IPS-15b (cell line): ENCODE data around the gene OTX2.

Experiments used
- H3K27me3 ChIP-seq: one replicate; pipeline ENCODE4 v1.6.1; 2013; ENCODE audit warnings: low read length; ENCODE audit not compliant: control insufficient read depth, insufficient read depth
- H3K36me3 ChIP-seq: one replicate; pipeline ENCODE4 v1.6.1; 2013; ENCODE audit warnings: low read length; ENCODE audit not compliant: control insufficient read depth, insufficient read depth
- H3K4me1 ChIP-seq: one replicate; pipeline ENCODE4 v1.6.1; 2013; ENCODE audit warnings: mild to moderate bottlenecking, low read length; ENCODE audit not compliant: control insufficient read depth, insufficient read depth
- H3K4me3 ChIP-seq: one replicate; pipeline ENCODE4 v1.5.1; 2013; ENCODE audit warnings: low read depth, low read length
- H3K9ac ChIP-seq: one replicate; pipeline ENCODE4 v1.6.1; 2013; ENCODE audit warnings: low read depth, mild to moderate bottlenecking, low read length
- H3K9me3 ChIP-seq: one replicate; pipeline ENCODE4 v1.6.1; 2013; ENCODE audit warnings: mild to moderate bottlenecking, low read length; ENCODE audit not compliant: control insufficient read depth, insufficient read depth

Gene OTX2

GRCh38 chr14:56821805-56822610, 11.7 kb upstream of the OTX2 start:
- Histone ChIP-seq H3K9ac (no peak overlapping the region), H3K27me3 (peaks cover 56% of the 10 kb centered on the region), H3K4me1 (peaks cover 5% of the 10 kb centered on the region), H3K4me3 (no peak overlapping the region), H3K9me3 (no peaks in the 10 kb centered on the region), H3K36me3 (no peaks in the 10 kb centered on the region)

GRCh38 chr14:56821177-56821576, 10.9 kb upstream of the OTX2 start:
- Histone ChIP-seq H3K4me3 (no peak overlapping the region), H3K36me3 (no peaks in the 10 kb centered on the region), H3K9ac (no peak overlapping the region), H3K9me3 (no peaks in the 10 kb centered on the region), H3K27me3 (peaks cover 65% of the 10 kb centered on the region), H3K4me1 (peaks cover 7% of the 10 kb centered on the region)

- peak overlapping the region; percentile 55 for H3K4me3 ChIP-seq
- peaks cover 24% of the 10 kb centered on the region for H3K4me1 ChIP-seq
- H3K9ac ChIP-seq: no peak overlapping the region
- peaks cover 88% of the 10 kb centered on the region for H3K27me3 ChIP-seq
- no peaks in the 10 kb centered on the region for H3K36me3 ChIP-seq
- no peaks in the 10 kb centered on the region for H3K9me3 ChIP-seq
These were observed 7.2 kb upstream of the OTX2 start for GRCh38 chr14:56817396-56817921.

- H3K36me3 ChIP-seq: no peaks in the 10 kb centered on the region
- no peaks in the 10 kb centered on the region for H3K9me3 ChIP-seq
- H3K27me3 ChIP-seq: peaks cover 92% of the 10 kb centered on the region
- H3K9ac ChIP-seq: no peak overlapping the region
- H3K4me1 ChIP-seq: peaks cover 26% of the 10 kb centered on the region
- peak overlapping the region; percentile 55 for H3K4me3 ChIP-seq
These were observed 6.5 kb upstream of the OTX2 start for GRCh38 chr14:56816574-56817391.

- peaks cover 30% of the 10 kb centered on the region for H3K4me1 ChIP-seq
- H3K4me3 ChIP-seq: no peak overlapping the region
- peaks cover 91% of the 10 kb centered on the region for H3K27me3 ChIP-seq
- H3K36me3 ChIP-seq: no peaks in the 10 kb centered on the region
- H3K9me3 ChIP-seq: no peaks in the 10 kb centered on the region
- H3K9ac ChIP-seq: no peak overlapping the region
These were observed 5.5 kb upstream of the OTX2 start for GRCh38 chr14:56815745-56816144.

GRCh38 chr14:56814969-56815700, 4.9 kb upstream of the OTX2 start:
- H3K36me3 ChIP-seq: no peaks in the 10 kb centered on the region
- no peaks in the 10 kb centered on the region for H3K9me3 ChIP-seq
- H3K4me3 ChIP-seq: no peak overlapping the region
- H3K4me1 ChIP-seq: peaks cover 33% of the 10 kb centered on the region
- H3K9ac ChIP-seq: no peak overlapping the region
- peaks cover 91% of the 10 kb centered on the region for H3K27me3 ChIP-seq

GRCh38 chr14:56814519-56814959, 4.3 kb upstream of the OTX2 start:
- H3K36me3 ChIP-seq: no peaks in the 10 kb centered on the region
- peaks cover 33% of the 10 kb centered on the region for H3K4me1 ChIP-seq
- peaks cover 91% of the 10 kb centered on the region for H3K27me3 ChIP-seq
- no peaks in the 10 kb centered on the region for H3K9me3 ChIP-seq
- no peak overlapping the region for H3K9ac ChIP-seq
- H3K4me3 ChIP-seq: peak overlapping the region; percentile 15

- Histone ChIP-seq H3K4me1 (peaks cover 32% of the 10 kb centered on the region), H3K9ac (no peak overlapping the region), H3K4me3 (no peak overlapping the region), H3K27me3 (peaks cover 91% of the 10 kb centered on the region), H3K9me3 (no peaks in the 10 kb centered on the region), H3K36me3 (no peaks in the 10 kb centered on the region)
These were observed 2.9 kb upstream of the OTX2 start for GRCh38 chr14:56813143-56813551.

GRCh38 chr14:56812364-56813141, 2.3 kb upstream of the OTX2 start:
- Histone ChIP-seq H3K27me3 (peaks cover 90% of the 10 kb centered on the region), H3K36me3 (no peaks in the 10 kb centered on the region), H3K4me3 (peak overlapping the region; percentile 45), H3K9ac (no peak overlapping the region), H3K9me3 (no peaks in the 10 kb centered on the region), H3K4me1 (peaks cover 28% of the 10 kb centered on the region)

- peak overlapping the region; percentile 57 for H3K4me3 ChIP-seq
- no peaks in the 10 kb centered on the region for H3K9me3 ChIP-seq
- no peaks in the 10 kb centered on the region for H3K36me3 ChIP-seq
- peaks cover 31% of the 10 kb centered on the region for H3K4me1 ChIP-seq
- peaks cover 87% of the 10 kb centered on the region for H3K27me3 ChIP-seq
- no peak overlapping the region for H3K9ac ChIP-seq
These were observed 1.5 kb upstream of the OTX2 start for GRCh38 chr14:56811593-56812363.
